Gastroesophageal sphincter (tissue), 3 donors: Measurements from ENCODE around the gene MRPS14.

Experiments used
- CTCF ChIP-seq, 4 experiments: fragments of 200-600 bp in 2 of 4; fragments of 450-650 bp in 2 of 4; sonication (generic) in 1 of 4; IDR thresholded peaks; one replicate each; pipeline ENCODE4 v1.5.1; 2017 to 2019; ENCODE audit warnings: antibody characterized with exemption in 4 of 4, mild to moderate bottlenecking in 2 of 4, moderate library complexity in 2 of 4
- EP300 ChIP-seq: sonication (generic); formaldehyde crosslinking; IDR thresholded peaks from one replicate; pipeline ENCODE4 v1.6.1; 2017; ENCODE audit warnings: antibody characterized with exemption, mild to moderate bottlenecking
- POLR2A ChIP-seq, 2 donors: fragments of 450-650 bp; IDR thresholded peaks; one replicate each; pipeline ENCODE4 v1.6.1; 2017; ENCODE audit warnings: antibody characterized with exemption in 2 of 2, mild to moderate bottlenecking in 2 of 2, moderate library complexity in 1 of 2
- POLR2AphosphoS5 ChIP-seq: sonication (generic); formaldehyde crosslinking; IDR thresholded peaks from one replicate; pipeline ENCODE4 v1.6.1; 2017; ENCODE audit warnings: antibody characterized with exemption

- TF ChIP-seq EP300 (no peak), CTCF (IDR thresholded peaks at IDR 0.05) (no peak), POLR2A (IDR thresholded peaks at IDR 0.05) (peak in 1 of 2 donors; percentile 14), POLR2AphosphoS5 (no peak)
Measured at GRCh38 chr1:174964261-174964971, 58.8 kb downstream of the MRPS14 start.
